ENCODE measurements around the gene JAZF1.

DNA sequence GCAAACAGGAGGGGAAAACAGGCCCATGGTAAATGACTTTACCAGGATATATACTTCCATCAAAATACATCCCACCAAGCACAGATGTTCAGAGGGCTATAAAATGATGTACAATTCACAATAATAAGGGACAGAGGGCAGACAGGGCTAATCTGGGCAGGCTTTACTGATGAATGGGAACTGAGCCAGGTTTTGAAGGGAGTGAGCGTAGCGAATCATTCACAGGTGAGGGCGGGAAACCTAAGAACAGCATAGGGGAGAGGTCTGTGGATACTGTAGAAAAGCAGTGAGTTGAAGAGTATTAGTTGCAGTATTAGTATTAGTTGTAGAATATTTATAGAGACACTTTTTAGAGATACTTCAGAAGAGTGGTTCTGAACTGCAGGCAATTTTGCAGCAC, 180.8 kb downstream of the JAZF1 start:
- no peak for TF ChIP-seq SMARCA5 (IDR thresholded peaks at IDR 0.05)
- no peak for TF ChIP-seq SUZ12 (IDR thresholded peaks at IDR 0.05; ENCODE audit: unreplicated experiment)
- TF ChIP-seq NRF1 (conservative IDR thresholded peaks at IDR 0.05; ENCODE audit: low read depth, low read length), result no peak
- TF ChIP-seq SUPT20H (IDR thresholded peaks at IDR 0.05; ENCODE audit: borderline replicate concordance, control insufficient read depth, low read depth, low read length), result no peak
- TF ChIP-seq, protein P1, sequence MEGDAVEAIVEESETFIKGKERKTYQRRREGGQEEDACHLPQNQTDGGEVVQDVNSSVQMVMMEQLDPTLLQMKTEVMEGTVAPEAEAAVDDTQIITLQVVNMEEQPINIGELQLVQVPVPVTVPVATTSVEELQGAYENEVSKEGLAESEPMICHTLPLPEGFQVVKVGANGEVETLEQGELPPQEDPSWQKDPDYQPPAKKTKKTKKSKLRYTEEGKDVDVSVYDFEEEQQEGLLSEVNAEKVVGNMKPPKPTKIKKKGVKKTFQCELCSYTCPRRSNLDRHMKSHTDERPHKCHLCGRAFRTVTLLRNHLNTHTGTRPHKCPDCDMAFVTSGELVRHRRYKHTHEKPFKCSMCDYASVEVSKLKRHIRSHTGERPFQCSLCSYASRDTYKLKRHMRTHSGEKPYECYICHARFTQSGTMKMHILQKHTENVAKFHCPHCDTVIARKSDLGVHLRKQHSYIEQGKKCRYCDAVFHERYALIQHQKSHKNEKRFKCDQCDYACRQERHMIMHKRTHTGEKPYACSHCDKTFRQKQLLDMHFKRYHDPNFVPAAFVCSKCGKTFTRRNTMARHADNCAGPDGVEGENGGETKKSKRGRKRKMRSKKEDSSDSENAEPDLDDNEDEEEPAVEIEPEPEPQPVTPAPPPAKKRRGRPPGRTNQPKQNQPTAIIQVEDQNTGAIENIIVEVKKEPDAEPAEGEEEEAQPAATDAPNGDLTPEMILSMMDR (IDR thresholded peaks at IDR 0.05 in 2 of 3, conservative IDR thresholded peaks at IDR 0.05 in 1 of 3; ENCODE audit: control insufficient read depth in 2 of 3, extremely low read depth in 1 of 3, insufficient read depth in 1 of 3, low read depth in 3 of 3, low read length in 3 of 3), result no peak
- TF ChIP-seq WRNIP1 (IDR thresholded peaks at IDR 0.05; ENCODE audit: borderline replicate concordance, low read depth, low read length), result no peak
- TF ChIP-seq POLR2A (IDR thresholded peaks at IDR 0.05; ENCODE audit: low read depth, low read length), result no peak
- TF ChIP-seq SIN3A (IDR thresholded peaks at IDR 0.05; ENCODE audit: low read depth, low read length), result no peak
- TF ChIP-seq HDGF (IDR thresholded peaks at IDR 0.05), result no peak
- TF ChIP-seq CREB1 (IDR thresholded peaks at IDR 0.05; ENCODE audit: low read depth), result no peak
- TF ChIP-seq CBX3 (IDR thresholded peaks at IDR 0.05; ENCODE audit: borderline replicate concordance, low read depth), result no peak
- TF ChIP-seq ASH2L (IDR thresholded peaks at IDR 0.05; ENCODE audit: borderline replicate concordance, low read depth), result no peak
- TF ChIP-seq GABPA (IDR thresholded peaks at IDR 0.05; ENCODE audit: low read depth), result no peak
- no peak for TF ChIP-seq SMC3 (IDR thresholded peaks at IDR 0.05; ENCODE audit: borderline replicate concordance, low read length)
